ENCODE measurements around the gene GPRIN1.
"Not testable (repeated sequence)": the region's sequence is repeated elsewhere in the genome, so short reads cannot be mapped to it uniquely, and the experiment has no call there.

DNA sequence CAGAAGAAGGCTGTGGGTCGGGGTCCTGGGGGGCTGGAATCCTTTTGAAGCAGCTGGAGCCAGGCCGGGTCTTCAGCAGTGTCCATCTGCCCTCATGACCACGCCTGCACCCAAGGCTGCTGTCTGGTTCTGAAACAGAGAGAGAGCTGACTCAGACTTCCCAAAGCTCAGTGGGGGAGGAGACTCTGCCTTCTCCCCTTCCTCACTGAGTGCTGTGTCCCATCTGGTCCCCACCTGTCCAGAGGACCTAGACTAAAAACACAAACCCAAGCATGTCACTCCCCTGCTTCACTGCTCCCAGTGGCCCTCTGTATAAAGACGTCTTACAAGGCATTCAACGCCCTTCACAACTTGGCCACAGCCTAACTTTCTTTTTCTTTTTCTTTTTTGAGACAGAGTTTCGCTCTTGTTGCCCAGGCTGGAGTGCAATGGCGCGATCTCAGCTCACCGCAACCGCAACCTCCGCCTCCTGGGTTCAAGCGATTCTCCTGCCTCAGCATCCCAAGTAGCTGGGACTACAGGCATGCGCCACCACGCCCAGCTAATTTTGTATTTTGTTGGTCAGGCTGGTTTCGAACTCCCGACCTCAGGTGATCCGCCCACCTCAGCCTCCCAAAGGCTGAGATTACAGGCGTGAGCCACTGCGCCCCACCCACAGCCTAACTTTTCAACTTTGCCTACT, 10.1 kb downstream of the GPRIN1 start:
- TF ChIP-seq EP300, POLR2A, POLR2AphosphoS5 (IDR thresholded peaks at IDR 0.05): not testable (repeated sequence)
- TF ChIP-seq, protein P1, sequence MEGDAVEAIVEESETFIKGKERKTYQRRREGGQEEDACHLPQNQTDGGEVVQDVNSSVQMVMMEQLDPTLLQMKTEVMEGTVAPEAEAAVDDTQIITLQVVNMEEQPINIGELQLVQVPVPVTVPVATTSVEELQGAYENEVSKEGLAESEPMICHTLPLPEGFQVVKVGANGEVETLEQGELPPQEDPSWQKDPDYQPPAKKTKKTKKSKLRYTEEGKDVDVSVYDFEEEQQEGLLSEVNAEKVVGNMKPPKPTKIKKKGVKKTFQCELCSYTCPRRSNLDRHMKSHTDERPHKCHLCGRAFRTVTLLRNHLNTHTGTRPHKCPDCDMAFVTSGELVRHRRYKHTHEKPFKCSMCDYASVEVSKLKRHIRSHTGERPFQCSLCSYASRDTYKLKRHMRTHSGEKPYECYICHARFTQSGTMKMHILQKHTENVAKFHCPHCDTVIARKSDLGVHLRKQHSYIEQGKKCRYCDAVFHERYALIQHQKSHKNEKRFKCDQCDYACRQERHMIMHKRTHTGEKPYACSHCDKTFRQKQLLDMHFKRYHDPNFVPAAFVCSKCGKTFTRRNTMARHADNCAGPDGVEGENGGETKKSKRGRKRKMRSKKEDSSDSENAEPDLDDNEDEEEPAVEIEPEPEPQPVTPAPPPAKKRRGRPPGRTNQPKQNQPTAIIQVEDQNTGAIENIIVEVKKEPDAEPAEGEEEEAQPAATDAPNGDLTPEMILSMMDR (IDR thresholded peaks at IDR 0.05): not testable (repeated sequence)
